GM12878 (cell line): Measurements from ENCODE around the gene RYR2. TPM values are rescaled to one million over a fixed set of nuclear protein-coding genes. Genes with fewer than 3 reads are reported as not detected.

Experiments
- ATAC-seq: fragments of 200-7000 bp; cut with Tn5 transposase; 3 replicates; pipeline ENCODE4 v1.9.1; 2020; ENCODE audit warnings: mild to moderate bottlenecking, moderate library complexity
- BruUV-seq: library from RNA; stranded (reverse); fragments of 400-500 nt; replicated peaks from 2 replicates; lab custom pipeline; 2021; lab: Mats Ljungman, UMichigan
- CTCF ChIA-PET: fragments of 300-600 bp; sonication (Branson Sonifier 250); formaldehyde crosslinking; extraction: SDS; loops from one replicate; lab custom pipeline; 2021; ENCODE audit warnings: inconsistent platforms; lab: Yijun Ruan, JAX
- POLR2A ChIA-PET: fragments of 350-600 bp; formaldehyde crosslinking; extraction: SDS; loops from one replicate; lab custom pipeline; 2021; ENCODE audit warnings: inconsistent platforms; lab: Charles Lee
- RAD21 ChIA-PET: fragments of 300-600 bp; sonication (Branson Sonifier 250); formaldehyde crosslinking; loops from one replicate; lab custom pipeline; 2023; ENCODE audit warnings: antibody characterized with exemption; ENCODE audit not compliant: unreplicated experiment; lab: Charles Lee
- SMC1A ChIA-PET: fragments of 300-600 bp; sonication (Branson Sonifier 250); formaldehyde crosslinking; loops from one replicate; lab custom pipeline; 2023; ENCODE audit not compliant: unreplicated experiment, uncharacterized antibody; lab: Charles Lee
- DNase-seq: peaks from one replicate; pipeline ENCODE4 v3.0.0-alpha.2; 2011; ENCODE audit warnings: low read depth, low spot score
- FAIRE-seq: peaks from 3 replicates; lab custom pipeline; 2011; peaks lifted over from hg19 to GRCh38; lab: Jason Lieb, UNC
- H2AFZ ChIP-seq: 2 replicates; pipeline ENCODE4 v1.6.0; 2011; ENCODE audit warnings: low read depth, low read length, control low read depth; ENCODE audit not compliant: control insufficient read depth
- H3K27ac ChIP-seq: 2 replicates; pipeline ENCODE4 v1.5.1; 2011; ENCODE audit warnings: control low read depth; ENCODE audit not compliant: control insufficient read depth, insufficient read depth
- H3K27me3 ChIP-seq, 2 experiments: replicated peaks in 1 of 2; 2 replicates each; pipeline versions ENCODE4 v1.6.0 to v1.6.1; 2011; ENCODE audit warnings: low read length in 1 of 2; ENCODE audit not compliant: control insufficient read depth in 2 of 2, insufficient read depth in 2 of 2
- H3K36me3 ChIP-seq, 2 experiments: 2 replicates each; pipeline ENCODE4 v1.5.1; 2011; ENCODE audit warnings: low read length in 1 of 2; ENCODE audit not compliant: control insufficient read depth in 2 of 2, insufficient read depth in 2 of 2
- H3K4me1 ChIP-seq: 2 replicates; pipeline ENCODE4 v1.6.1; 2011; ENCODE audit warnings: mild to moderate bottlenecking, low read length, moderate library complexity, mixed read lengths; ENCODE audit not compliant: control insufficient read depth, insufficient read depth
- H3K4me2 ChIP-seq: 2 replicates; pipeline ENCODE4 v1.6.0; 2011; ENCODE audit warnings: control low read depth; ENCODE audit not compliant: control insufficient read depth, insufficient read depth
- H3K4me3 ChIP-seq: fragments of 200-600 bp; sonication (generic); 2 replicates; pipeline ENCODE4 v1.5.1; 2016
- H3K79me2 ChIP-seq: 2 replicates; pipeline ENCODE4 v1.6.0; 2011; ENCODE audit warnings: low read length; ENCODE audit not compliant: control insufficient read depth, insufficient read depth
- H3K9ac ChIP-seq: 2 replicates; pipeline ENCODE4 v1.8.0; 2011; ENCODE audit warnings: low read length, control low read depth, mixed read lengths; ENCODE audit not compliant: control insufficient read depth, insufficient read depth
- H3K9me3 ChIP-seq: replicated peaks from 3 replicates; pipeline ENCODE4 v1.5.1; 2011; ENCODE audit warnings: mild to moderate bottlenecking, low read length; ENCODE audit not compliant: control insufficient read depth, insufficient read depth
- H4K20me1 ChIP-seq: 2 replicates; pipeline ENCODE4 v1.6.0; 2011; ENCODE audit not compliant: control insufficient read depth, insufficient read depth
- BHLHE40 ChIP-seq, 2 experiments: fragments of 450-650 bp in 1 of 2; IDR thresholded peaks; 2 replicates each; pipeline ENCODE4 v1.6.1; 2011 to 2017; ENCODE audit warnings: low read depth in 2 of 2, borderline replicate concordance in 1 of 2, improper control_type of control experiment in 1 of 2, low read length in 1 of 2, mild to moderate bottlenecking in 1 of 2
- BRCA1 ChIP-seq: IDR thresholded peaks from 2 replicates; pipeline ENCODE4 v1.6.1; 2011; ENCODE audit warnings: low read depth, low read length, improper control_type of control experiment
- EED ChIP-seq: sonication (generic); IDR thresholded peaks from 2 replicates; pipeline ENCODE4 v1.6.1; 2016; ENCODE audit warnings: antibody characterized with exemption, low read depth
- IKZF1 ChIP-seq: fragments of 450-650 bp; conservative IDR thresholded peaks from 2 replicates; pipeline ENCODE4 v1.6.1; 2017; ENCODE audit warnings: antibody characterized with exemption, mild to moderate bottlenecking
- NFYA ChIP-seq: IDR thresholded peaks from 2 replicates; pipeline ENCODE4 v1.6.1; 2011; ENCODE audit warnings: low read depth, mild to moderate bottlenecking, low read length, improper control_type of control experiment, borderline replicate concordance
- RFX5 ChIP-seq: IDR thresholded peaks from 2 replicates; pipeline ENCODE4 v1.6.1; 2011; ENCODE audit warnings: low read depth, low read length, improper control_type of control experiment
- ZNF207 ChIP-seq: fragments of 450-650 bp; IDR thresholded peaks from 2 replicates; pipeline ENCODE4 v1.6.1; 2014; ENCODE audit warnings: antibody characterized with exemption, mild to moderate bottlenecking, borderline replicate concordance
- WGBS: methylation state at CpG from one replicate; pipeline ENCODE4 v1.1.6; 2016; ENCODE audit warnings: low lambda C conversion rate; ENCODE audit not compliant: insufficient replicate concordance, insufficient coverage; ENCODE audit errors: missing lambda C conversion rate; 5-methylcytosine and 5-hydroxymethylcytosine counted together
- in situ Hi-C: fragments of 300-500 bp; cut with MboI; formaldehyde crosslinking; loops from 9 replicates; pipeline ENCODE4 v1.14.3; 2018; ENCODE audit warnings: mixed read lengths
- intact Hi-C: fragments of 100-400 bp; cut with micrococcal nuclease; formaldehyde crosslinking; loops from one replicate; pipeline ENCODE4 v1.14.2; 2022; ENCODE audit not compliant: unreplicated experiment
- polyA plus RNA-seq, 11 experiments: library from polyadenylated mRNA; depleted of rRNA in 4 of 11; unstranded in 6 of 11; stranded (reverse) in 5 of 11; fragments of >200 nt; fragmentation: Nextera tagmentation in 4 of 11; fragmentation: Illumina TruSeq in 1 of 11; extraction: Ambion mirVana in 4 of 11; extraction: Trizol in 1 of 11; gene quantifications; 1 replicate in 1 of 11; 2 replicates in 10 of 11; pipeline versions ENCODE4 v1.2.1 to v1.2.3, GENCODE V29; 2011 to 2016; ENCODE audit warnings: inconsistent platforms in 2 of 11, missing spikeins in 2 of 11, low read depth in 1 of 11
- total RNA-seq, 4 experiments: library from RNA; depleted of rRNA in 3 of 4; stranded (reverse); fragments of >200 nt in 3 of 4; fragmentation: Illumina TruSeq in 1 of 4; extraction: Trizol in 1 of 4; gene quantifications; 2 replicates each; pipeline versions ENCODE4 v1.2.1 to v1.2.3, GENCODE V29; 2013 to 2021
- TF ChIP-seq, protein P1 (sequence below): fragments of 450-650 bp; IDR thresholded peaks from 2 replicates; pipeline ENCODE4 v1.6.1; 2018; ENCODE audit warnings: borderline replicate concordance, mild to moderate bottlenecking; ENCODE audit not compliant: partially characterized antibody

The RYR2 gene
- total and polyA plus RNA-seq, 10 of the 15 experiments (the other 5 are each of a cell fraction or from before 2014, with no cell fraction given) = 0.01 to 0.04 TPM; not detected in 8

DNA sequence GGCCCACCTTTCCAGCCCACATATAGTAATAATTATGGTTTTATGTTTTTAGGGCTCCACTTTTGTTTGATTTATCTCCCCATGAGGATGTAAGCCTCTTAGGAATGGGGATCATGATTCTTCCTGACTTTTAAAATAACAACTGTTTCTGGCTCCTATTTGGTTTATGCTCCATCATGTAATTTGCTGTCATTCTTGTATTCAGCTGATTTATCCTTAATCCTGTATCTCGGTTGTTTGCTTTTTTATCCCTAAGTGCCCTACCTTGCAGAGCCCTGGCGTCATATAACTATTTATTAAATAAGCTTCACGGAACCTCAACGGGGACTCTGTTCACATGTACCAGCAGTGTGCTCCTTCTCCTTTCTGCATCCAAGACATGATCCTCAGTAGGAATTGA lies 70.7 kb downstream of the RYR2 start:
- 64% methylated on average over 4 of the region's 4 CpGs for WGBS
- Histone ChIP-seq H3K27me3 (no peaks in the 10 kb centered on the region), H3K4me1 (no peaks in the 10 kb centered on the region), H2AFZ (no peak overlapping the region), H4K20me1 (no peaks in the 10 kb centered on the region), H3K27ac (no peak overlapping the region), H3K36me3 (no peaks in the 10 kb centered on the region), H3K9ac (no peak overlapping the region), H3K4me3 (no peak overlapping the region), H3K9me3 (no peaks in the 10 kb centered on the region), H3K79me2 (no peaks in the 10 kb centered on the region), H3K4me2 (no peak overlapping the region)
- intact Hi-C loops (no loop called here), in situ Hi-C loops (no loop called here)
- SMC1A ChIA-PET = no interaction called here
- ATAC-seq (no peak), DNase-seq (no peak), FAIRE-seq (no peak)
- RAD21 ChIA-PET = interaction anchor here (0.5 to 0.6 kb wide), 2 partner anchors 55 to 503 kb away, joined by 3 to 4 read pairs; no protein-coding TSS in a partner anchor
- TF ChIP-seq BHLHE40 (IDR thresholded peaks at IDR 0.05; ENCODE audit: borderline replicate concordance in 1 of 2, low read depth in 2 of 2, low read length in 1 of 2) (no peak), BRCA1 (no peak), RFX5 (no peak), NFYA (no peak), IKZF1 (no peak), ZNF207 (no peak), EED (no peak)
- TF ChIP-seq, protein P1, sequence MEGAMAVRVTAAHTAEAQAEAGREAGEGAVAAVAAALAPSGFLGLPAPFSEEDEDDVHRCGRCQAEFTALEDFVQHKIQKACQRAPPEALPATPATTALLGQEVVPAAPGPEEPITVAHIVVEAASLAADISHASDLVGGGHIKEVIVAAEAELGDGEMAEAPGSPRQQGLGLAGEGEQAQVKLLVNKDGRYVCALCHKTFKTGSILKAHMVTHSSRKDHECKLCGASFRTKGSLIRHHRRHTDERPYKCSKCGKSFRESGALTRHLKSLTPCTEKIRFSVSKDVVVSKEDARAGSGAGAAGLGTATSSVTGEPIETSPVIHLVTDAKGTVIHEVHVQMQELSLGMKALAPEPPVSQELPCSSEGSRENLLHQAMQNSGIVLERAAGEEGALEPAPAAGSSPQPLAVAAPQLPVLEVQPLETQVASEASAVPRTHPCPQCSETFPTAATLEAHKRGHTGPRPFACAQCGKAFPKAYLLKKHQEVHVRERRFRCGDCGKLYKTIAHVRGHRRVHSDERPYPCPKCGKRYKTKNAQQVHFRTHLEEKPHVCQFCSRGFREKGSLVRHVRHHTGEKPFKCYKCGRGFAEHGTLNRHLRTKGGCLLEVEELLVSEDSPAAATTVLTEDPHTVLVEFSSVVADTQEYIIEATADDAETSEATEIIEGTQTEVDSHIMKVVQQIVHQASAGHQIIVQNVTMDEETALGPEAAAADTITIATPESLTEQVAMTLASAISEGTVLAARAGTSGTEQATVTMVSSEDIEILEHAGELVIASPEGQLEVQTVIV = no peak
- no TSS peak for BruUV-seq
- CTCF ChIA-PET = no interaction called here
- POLR2A ChIA-PET = no interaction called here
